GM18505 (cell line): ENCODE results near the gene PLCE1.
"Not testable (repeated sequence)": the region's sequence is repeated elsewhere in the genome, so short reads cannot be mapped to it uniquely, and the experiment has no call there.

Source experiments
- ATAC-seq: cut with Tn5 transposase; IDR thresholded peaks from one replicate; pipeline ENCODE4 v1.9.1; 2021; ENCODE audit not compliant: unreplicated experiment
- POLR2A ChIP-seq: IDR thresholded peaks from 4 replicates; pipeline ENCODE4 v1.6.1; 2011; ENCODE audit warnings: borderline replicate concordance; ENCODE audit not compliant: insufficient read depth, insufficient read length; ENCODE audit errors: extremely low read depth

The PLCE1 gene

DNA sequence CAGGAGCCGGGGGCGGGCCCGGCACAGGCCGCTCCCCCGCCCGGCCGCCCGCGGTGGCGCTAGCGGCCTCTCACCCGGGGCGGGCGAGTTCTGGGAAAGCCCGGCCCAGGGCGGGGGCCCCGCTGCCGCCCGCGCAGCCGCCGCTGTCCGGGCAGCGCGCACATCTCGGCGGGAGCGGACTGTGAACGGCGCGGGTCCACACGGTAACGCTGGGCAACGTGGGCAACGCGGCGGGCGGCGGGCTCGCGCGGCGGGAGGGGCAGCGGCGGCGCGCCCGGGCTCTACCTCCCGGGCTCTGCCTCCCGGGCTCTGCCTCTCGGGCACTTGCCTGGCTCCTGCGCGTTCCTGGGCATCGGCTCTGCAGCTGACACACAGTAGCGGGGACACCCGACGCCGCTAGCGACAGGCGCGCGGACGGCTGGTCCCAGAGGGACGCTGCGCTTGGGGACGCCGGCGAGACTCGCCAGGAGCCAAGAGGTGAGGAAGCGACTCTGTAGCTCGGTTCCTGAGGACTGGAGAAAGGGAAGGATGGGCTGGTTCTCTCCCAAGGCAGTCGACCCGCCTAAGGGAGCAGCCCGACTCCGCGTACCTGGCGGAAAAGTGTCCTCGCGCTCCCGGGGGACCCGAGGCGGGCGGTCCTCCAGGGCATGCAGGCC, at the start of gene PLCE1:
TSS of gene PLCE1 (plus strand) at position 150 of the 656 bp plus-strand sequence. CDS start 37,116 bp downstream, outside the sequence.
- ATAC-seq: peak; percentile 52
- TF ChIP-seq POLR2A: no peak

DNA sequence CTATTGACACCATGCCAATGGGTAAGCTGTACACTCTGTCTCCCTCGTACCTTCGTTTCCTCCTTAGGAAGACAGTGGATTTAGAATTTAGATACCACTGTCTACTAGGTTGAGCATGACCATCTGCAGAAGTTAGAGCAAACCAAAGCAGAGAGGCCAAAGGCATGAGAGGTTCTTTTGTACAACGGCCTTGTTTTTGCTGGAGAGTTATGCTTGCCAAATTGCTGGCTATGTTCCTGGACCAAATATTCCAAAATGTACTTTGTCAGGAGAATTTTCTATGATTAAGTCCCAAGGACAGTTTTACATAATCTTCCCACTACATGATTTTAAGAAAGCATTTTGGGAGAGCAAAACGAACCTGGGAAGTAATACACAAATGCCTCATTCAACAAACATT, 47.9 kb upstream of the PLCE1 start:
- TF ChIP-seq POLR2A: no peak
- ATAC-seq: no peak

DNA sequence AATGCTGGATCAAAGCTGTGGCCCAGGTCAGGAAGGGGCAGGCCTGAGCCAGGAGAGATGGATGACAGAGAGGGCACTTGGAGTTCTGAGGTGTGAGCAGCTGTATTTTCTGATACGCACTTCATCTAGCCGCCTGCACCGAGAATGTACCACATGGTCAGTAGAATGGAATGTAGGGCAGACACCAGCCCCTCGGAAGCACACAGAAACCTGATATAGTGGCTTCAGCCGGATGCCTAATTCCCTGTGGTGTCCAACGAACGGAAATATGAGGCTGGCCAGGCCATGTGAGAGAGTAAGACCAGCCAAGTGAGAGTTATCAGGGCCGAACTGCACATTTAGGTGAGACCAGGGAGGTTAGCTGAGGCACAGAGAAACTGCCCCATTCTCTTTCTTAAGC, 46.7 kb upstream of the PLCE1 start:
- no peak for ATAC-seq

DNA sequence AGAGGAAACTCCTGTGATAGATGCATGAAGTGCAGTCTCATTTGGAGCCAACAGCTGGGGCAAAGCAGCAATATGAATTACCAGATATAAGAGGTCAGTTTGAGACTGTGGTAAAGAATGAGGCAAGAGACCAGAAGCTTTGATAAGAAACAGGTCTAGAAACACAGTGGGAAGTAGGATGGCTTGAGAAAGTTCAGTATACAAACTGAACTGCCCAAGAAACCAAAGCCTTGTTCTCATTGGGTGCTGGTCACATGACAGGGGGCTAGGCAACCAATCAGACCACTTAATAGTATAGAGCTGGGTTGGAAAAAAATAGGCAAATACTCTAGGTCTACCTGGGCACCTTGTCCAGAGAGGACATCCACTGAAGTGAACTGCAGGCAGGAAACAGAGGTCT, 46.2 kb upstream of the PLCE1 start:
- TF ChIP-seq POLR2A: no peak
- no peak for ATAC-seq

More for the DNA sequence above, 46.7 kb upstream of the PLCE1 start:
- TF ChIP-seq POLR2A: no peak

DNA sequence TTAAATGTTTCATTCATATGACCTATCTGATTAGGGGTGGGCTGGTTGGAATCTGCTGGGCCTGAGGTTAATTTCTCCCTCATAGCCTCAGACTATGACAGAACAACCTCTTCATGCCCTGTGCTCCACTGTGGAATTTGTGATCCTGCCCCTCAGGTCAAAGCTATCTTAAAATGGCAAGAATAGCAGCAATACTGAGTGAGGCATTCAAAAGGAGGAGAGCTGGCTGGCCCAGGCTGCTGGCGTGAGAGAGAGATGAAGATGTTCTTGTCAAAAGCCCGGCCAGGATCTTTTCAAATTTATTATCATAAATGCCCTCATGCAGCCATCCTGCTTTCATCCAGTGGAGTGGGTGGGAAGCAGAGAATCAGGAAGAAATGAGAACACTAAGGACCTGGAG, 41.8 kb upstream of the PLCE1 start:
- no peak for ATAC-seq
- no peak for TF ChIP-seq POLR2A

DNA sequence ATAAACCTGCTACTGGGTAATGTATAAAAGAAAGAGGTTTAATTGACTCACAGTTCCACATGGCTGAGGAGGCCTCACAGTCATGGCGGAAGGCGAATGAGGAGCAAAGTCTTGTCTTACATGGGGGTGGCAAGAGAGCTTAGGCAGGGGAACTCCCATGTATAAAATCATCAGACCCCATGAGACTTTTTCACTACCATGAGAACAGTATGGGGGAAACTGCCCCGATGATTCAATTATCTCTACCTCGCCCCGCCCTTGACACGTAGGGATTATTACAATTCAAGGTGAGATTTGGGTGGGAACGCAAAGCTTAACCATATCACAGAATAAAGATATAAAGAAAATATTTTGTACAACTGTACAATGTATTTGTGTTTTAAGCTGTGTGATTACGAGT, 39.4 kb upstream of the PLCE1 start:
- no peak for TF ChIP-seq POLR2A
- ATAC-seq: no peak

DNA sequence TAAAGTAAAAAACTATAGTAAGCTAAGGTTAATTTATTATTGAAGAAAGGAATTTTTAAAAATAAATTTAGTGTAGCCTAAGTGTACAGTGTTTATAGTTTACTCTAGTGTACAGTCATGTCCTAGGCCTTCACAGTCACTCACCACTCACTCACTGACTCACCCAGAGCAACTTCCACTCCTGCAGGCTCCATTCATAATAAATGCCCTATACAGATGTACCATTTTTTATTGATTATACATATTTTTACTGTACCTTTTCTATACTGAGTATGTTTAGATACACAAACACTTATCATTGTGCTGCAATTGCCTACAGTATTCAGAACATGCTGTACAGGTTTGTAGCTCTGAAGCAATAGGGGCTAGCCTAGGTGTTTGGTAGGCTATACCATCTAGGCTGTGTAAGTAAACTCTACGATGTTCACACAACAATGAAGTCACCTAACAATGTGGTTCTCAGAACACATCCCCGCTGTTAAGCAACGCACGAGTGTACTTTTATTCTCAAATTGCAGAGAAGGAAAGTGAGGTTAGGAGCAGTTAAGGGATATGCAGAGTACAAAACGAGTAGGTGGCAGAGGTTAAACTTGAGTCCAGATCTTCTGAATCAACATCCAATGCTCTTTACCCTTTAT, 38.9 kb upstream of the PLCE1 start:
- no peak for TF ChIP-seq POLR2A
- ATAC-seq: no peak

DNA sequence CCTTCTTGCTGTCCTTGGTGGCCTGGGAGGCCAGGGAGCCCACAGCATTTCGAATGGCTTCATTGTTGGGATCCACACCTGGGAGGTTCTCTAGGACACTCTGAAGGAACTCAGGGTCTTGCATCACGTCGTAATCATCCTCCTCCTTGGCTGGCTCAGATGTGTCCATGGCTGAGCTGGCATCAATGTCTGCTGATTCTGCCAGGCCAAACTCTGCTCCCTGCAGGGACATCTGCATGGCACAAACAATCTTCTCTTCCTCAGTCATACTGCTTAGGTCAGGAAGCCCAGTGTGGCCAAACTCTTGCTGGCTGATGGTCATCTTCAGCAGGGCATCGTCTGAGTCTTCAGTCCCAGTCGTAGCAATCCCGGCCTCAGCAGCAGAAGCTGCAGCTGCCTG, 34.9 kb upstream of the PLCE1 start:
- ATAC-seq: no peak
- no peak for TF ChIP-seq POLR2A

DNA sequence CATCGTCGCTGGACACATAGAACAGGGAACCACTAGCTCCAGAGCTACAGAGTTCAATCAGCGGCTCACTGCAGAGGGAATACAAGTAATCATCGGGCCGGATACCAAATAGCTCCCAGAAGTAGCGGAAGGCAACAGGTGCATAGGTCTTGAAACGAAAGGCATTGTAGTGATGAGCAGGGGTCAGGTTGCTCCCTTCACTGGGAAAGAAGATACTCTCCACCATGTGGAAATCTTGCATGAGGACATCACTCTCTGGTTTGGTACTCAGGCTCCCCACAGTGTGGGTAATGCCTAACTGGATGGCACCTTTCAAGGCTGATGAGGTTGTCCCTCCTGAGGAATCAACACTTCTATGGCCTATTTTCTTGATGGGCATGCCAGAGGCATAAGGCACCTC, 32.7 kb upstream of the PLCE1 start:
- ATAC-seq: not testable (repeated sequence)

DNA sequence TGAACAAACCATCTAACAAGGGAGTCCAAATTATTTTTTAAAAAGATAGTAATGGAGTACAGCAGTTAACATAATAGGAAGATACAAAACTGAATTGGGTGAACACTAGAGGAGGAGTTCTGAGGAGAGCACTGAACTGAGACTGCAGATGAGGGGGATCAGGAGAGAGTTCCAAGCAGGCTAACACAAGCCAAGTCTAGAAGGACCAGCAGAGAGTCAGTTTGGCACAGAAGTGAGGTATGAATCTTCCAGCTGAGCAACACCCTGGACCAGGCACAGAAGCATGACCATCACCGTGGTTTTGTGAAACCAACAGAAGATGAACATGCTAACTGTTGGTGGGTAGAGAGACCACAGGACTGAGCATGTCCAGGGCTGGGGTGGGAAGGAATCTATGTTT, 30.8 kb upstream of the PLCE1 start:
- ATAC-seq: no peak
- TF ChIP-seq POLR2A: no peak

DNA sequence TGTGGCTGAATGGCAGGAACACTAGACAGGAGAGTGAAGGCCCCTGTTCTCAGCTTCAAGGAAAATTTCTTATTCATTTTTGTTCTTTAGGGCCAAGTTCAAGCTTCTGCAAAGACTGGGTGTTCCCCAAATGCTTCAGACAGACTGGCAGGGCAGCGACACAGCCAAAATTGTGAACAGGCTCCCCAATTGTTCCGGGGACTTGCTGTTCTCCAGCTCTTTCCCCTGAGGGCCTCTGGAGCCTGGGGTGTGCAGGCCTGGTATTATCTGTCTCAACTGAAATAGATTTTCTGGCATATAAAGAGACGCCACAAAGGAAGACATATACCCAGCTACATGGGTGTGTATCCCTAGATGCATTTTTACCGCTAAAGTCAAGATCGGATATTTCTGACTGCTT, 30.3 kb upstream of the PLCE1 start:
- ATAC-seq: no peak
- no peak for TF ChIP-seq POLR2A

DNA sequence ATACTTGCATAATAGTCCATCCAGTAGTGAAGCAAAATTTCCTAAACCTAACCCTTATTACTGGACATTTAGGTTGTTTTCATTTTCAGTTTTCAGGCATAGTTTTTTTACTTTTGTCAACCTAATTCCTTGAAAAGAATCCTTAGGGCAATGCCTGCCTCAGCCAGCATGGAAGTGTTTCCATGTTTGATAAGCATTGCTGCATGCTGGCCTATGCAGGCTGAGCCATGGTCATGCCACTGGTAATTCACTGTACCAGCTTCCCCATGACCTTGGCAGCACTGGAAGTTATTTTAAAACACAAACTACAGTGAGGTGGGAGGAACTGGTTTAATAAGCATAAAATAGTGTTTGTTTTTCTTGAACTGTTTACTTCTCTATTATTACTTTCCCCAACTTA, 27.8 kb upstream of the PLCE1 start:
- ATAC-seq: no peak
- no peak for TF ChIP-seq POLR2A

DNA sequence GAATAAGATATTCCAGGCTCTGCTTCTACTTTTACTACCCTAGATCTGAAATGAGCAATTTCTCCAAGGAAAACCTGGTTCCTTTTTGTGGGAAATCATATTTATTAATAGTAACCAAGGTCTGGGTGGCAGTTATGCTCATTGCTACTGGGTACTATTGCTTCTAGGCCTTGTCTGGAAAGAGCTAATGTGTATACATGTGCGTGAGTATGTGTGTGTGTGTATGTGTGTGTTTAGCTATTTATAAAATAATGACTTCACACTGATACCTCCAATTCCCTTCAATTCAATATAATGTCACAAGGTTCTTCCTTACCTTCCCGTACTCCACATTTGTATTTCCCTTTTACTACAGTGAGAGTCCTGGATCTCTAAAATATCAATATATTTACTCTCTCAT, 26.0 kb upstream of the PLCE1 start:
- TF ChIP-seq POLR2A: no peak
- no peak for ATAC-seq

DNA sequence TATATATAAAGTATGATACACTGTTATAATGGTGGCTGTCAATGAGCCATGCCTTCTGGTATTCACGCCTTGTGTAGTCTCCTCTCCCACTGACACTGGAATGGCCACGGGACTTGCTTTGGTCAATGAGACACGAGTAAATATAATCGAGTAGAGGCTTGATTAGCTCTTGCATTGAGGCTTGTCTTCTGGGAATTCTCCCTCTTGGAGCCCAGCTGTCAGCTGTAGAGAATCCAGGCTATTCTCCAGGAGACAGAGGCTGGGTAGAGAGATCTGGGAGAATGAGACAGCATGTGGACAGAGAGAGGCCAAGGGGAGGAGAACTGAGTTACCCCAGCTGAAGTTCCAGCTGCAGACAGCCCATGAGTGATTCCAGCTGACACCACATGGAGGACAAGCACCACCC, 25.2 kb upstream of the PLCE1 start:
- no peak for TF ChIP-seq POLR2A
- no peak for ATAC-seq

DNA sequence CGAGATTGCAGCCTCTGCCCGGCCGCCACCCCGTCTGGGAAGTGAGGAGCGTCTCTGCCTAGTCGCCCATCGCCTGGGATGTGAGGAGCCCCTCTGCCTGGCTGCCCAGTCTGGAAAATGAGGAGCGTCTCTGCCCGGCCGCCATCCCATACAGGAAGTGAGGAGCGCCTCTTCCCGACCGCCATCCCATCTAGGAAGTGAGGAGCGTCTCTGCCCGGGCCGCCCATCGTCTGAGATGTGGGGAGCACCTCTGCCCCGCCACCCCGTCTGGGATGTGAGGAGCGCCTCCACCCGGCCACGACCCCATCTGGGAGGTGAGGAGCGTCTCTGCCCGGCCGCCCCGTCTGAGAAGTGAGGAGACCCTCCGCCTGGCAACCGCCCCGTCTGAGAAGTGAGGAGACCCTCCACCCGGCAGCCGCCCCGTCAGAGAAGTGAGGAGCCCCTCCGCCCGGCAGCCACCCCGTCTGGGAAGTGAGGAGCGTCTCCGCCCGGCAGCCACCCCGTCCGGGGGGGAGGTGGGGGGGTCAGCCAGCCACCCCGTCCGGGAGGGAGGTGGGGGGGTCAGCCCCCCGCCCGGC, 23.2 kb upstream of the PLCE1 start:
- ATAC-seq: not testable (repeated sequence)
